K562 (cell line): ENCODE results near the gene DGKB. TPM values are rescaled to one million over a fixed set of nuclear protein-coding genes. Genes with fewer than 3 reads are reported as not detected.

Experiments used
- ATF7 ChIP-seq: fragments of 450-650 bp; IDR thresholded peaks from 2 replicates; pipeline ENCODE4 v1.7.1; 2014; ENCODE audit warnings: mild to moderate bottlenecking, moderate library complexity
- CREB3L1 ChIP-seq: fragments of 450-650 bp; IDR thresholded peaks from 2 replicates; pipeline ENCODE4 v1.6.1; 2014; ENCODE audit warnings: low read depth, mild to moderate bottlenecking, moderate library complexity, borderline replicate concordance
- ELF2 ChIP-seq: fragments of 250-450 bp; sonication (Bioruptor Pico); IDR thresholded peaks from 2 replicates; pipeline ENCODE4 v1.5.0; 2021; ENCODE audit warnings: mild to moderate bottlenecking
- ETS1 ChIP-seq: conservative IDR thresholded peaks from 2 replicates; pipeline ENCODE4 v1.6.1; 2011; ENCODE audit warnings: low read depth, mild to moderate bottlenecking, low read length; ENCODE audit not compliant: control insufficient read depth
- FOXK1 ChIP-seq: sonication (generic); formaldehyde crosslinking; IDR thresholded peaks from 2 replicates; pipeline ENCODE4 v1.8.0; 2022; ENCODE audit warnings: missing genetic modification reagents, mild to moderate bottlenecking, borderline replicate concordance
- FOXO4 ChIP-seq: fragments of 450-650 bp; formaldehyde crosslinking; IDR thresholded peaks from 2 replicates; pipeline ENCODE4 v1.4.0; 2020; ENCODE audit warnings: mild to moderate bottlenecking, moderate library complexity
- HLTF ChIP-seq: fragments of 450-650 bp; IDR thresholded peaks from 2 replicates; pipeline ENCODE4 v1.6.1; 2016
- NCOA4 ChIP-seq: fragments of 450-650 bp; IDR thresholded peaks from 2 replicates; pipeline ENCODE4 v1.6.1; 2018; ENCODE audit warnings: mild to moderate bottlenecking; ENCODE audit not compliant: partially characterized antibody
- NR2C2 ChIP-seq, 2 experiments: fragments of 200-800 bp in 1 of 2; sonication (Bioruptor generic) in 1 of 2; sonication (generic) in 1 of 2; formaldehyde crosslinking in 1 of 2; IDR thresholded peaks; 2 replicates each; pipeline versions ENCODE4 v1.6.1 to v1.8.0; 2016 to 2022; ENCODE audit warnings: mild to moderate bottlenecking in 1 of 2, missing compliant biosample characterization in 1 of 2, missing genetic modification characterization in 1 of 2, missing genetic modification reagents in 1 of 2
- REST ChIP-seq, 2 experiments: fragments of 450-650 bp; formaldehyde crosslinking in 1 of 2; IDR thresholded peaks; 2 replicates each; pipeline versions ENCODE4 v1.4.0 to v1.6.1; 2014 to 2020; ENCODE audit warnings: mild to moderate bottlenecking in 2 of 2, borderline replicate concordance in 1 of 2, low read depth in 1 of 2
- SIN3B ChIP-seq: fragments of 450-650 bp; IDR thresholded peaks from 2 replicates; pipeline ENCODE4 v1.6.1; 2017; ENCODE audit warnings: low read depth, mild to moderate bottlenecking, moderate library complexity
- SMARCA4 ChIP-seq: fragments of 450-650 bp; IDR thresholded peaks from 2 replicates; pipeline ENCODE4 v1.6.1; 2016
- ZBED1 ChIP-seq: IDR thresholded peaks from 2 replicates; pipeline ENCODE4 v1.6.1; 2014
- ZNF263 ChIP-seq: sonication (generic); formaldehyde crosslinking; IDR thresholded peaks from 2 replicates; pipeline ENCODE4 v1.8.0; 2022; ENCODE audit warnings: mild to moderate bottlenecking, missing genetic modification reagents, borderline replicate concordance
- ZNF830 ChIP-seq: fragments of 250-450 bp; sonication (Bioruptor Pico); IDR thresholded peaks from 2 replicates; pipeline ENCODE4 v1.5.0; 2021; ENCODE audit warnings: mild to moderate bottlenecking
- polyA plus RNA-seq, 8 experiments: library from polyadenylated mRNA; depleted of rRNA in 4 of 8; stranded (reverse) in 5 of 8; unstranded in 3 of 8; fragments of >200 nt; fragmentation: Nextera tagmentation in 2 of 8; fragmentation: Illumina TruSeq in 1 of 8; extraction: Ambion mirVana in 2 of 8; extraction: Trizol in 1 of 8; gene quantifications; 2 replicates each; pipeline versions ENCODE4 v1.2.1 to v1.2.3, GENCODE V29; 2011 to 2014; ENCODE audit warnings: inconsistent platforms in 1 of 8, missing spikeins in 1 of 8
- total RNA-seq, 7 experiments: library from RNA; depleted of rRNA in 6 of 7; stranded (reverse); fragments of >200 nt in 6 of 7; fragmentation: Illumina TruSeq in 2 of 7; extraction: Trizol in 2 of 7; gene quantifications; 2 replicates each; pipeline versions ENCODE4 v1.2.1 to v1.2.3, GENCODE V29; 2011 to 2021; ENCODE audit warnings: low replicate concordance in 1 of 7

The DGKB gene
- total and polyA plus RNA-seq, 9 of the 15 experiments (the other 6 are each of a cell fraction or from before 2014, with no cell fraction given) = 0.01 TPM; not detected in 8

GRCh38 chr7:14457568-14458453, 444.7 kb downstream of the DGKB start (continued):
- TF ChIP-seq REST (IDR thresholded peaks at IDR 0.05; ENCODE audit: borderline replicate concordance) (peak; percentile 67; the same call in 1 of the 2 replicates), REST (CRISPR knock-in tag; IDR thresholded peaks at IDR 0.05; ENCODE audit: low read depth) (no peak), ZBED1 (no peak), ETS1 (no peak), NCOA4 (no peak), ZNF263 (no peak), ATF7 (no peak), ZNF830 (no peak), ELF2 (no peak), FOXO4 (CRISPR knock-in tag) (no peak), SIN3B (no peak), NR2C2 (CRISPR knock-in tag; IDR thresholded peaks at IDR 0.05) (no peak), NR2C2 (tag; IDR thresholded peaks at IDR 0.05) (peak; percentile 50; the same call in 1 of the 2 replicates), FOXK1 (CRISPR knock-in tag) (no peak), SMARCA4 (no peak), HLTF (no peak), CREB3L1 (no peak)
